Upper lobe of left lung (tissue), 4 donors: ENCODE results near the gene LLCFC1.

Experiments used
- EP300 ChIP-seq, 4 donors: sonication (generic); formaldehyde crosslinking; IDR thresholded peaks; one replicate each; pipeline ENCODE4 v1.5.1; 2017; ENCODE audit warnings: antibody characterized with exemption in 4 of 4, control low read depth in 2 of 4
- POLR2A ChIP-seq, 4 donors: fragments of 450-650 bp; IDR thresholded peaks; one replicate each; pipeline ENCODE4 v1.5.1; 2016 to 2017; ENCODE audit warnings: antibody characterized with exemption in 4 of 4, mild to moderate bottlenecking in 2 of 4
- POLR2AphosphoS5 ChIP-seq, 2 donors: sonication (generic); formaldehyde crosslinking; IDR thresholded peaks; one replicate each; pipeline ENCODE4 v1.5.1; 2017; ENCODE audit warnings: antibody characterized with exemption in 2 of 2
- TF ChIP-seq, protein P1 (sequence below), 6 experiments: fragments of 450-650 bp in 4 of 6; fragments of 200-600 bp in 2 of 6; sonication (generic) in 2 of 6; IDR thresholded peaks; one replicate each; pipeline ENCODE4 v1.5.1; 2016 to 2019; ENCODE audit warnings: antibody characterized with exemption in 6 of 6

- TF ChIP-seq, protein P1, sequence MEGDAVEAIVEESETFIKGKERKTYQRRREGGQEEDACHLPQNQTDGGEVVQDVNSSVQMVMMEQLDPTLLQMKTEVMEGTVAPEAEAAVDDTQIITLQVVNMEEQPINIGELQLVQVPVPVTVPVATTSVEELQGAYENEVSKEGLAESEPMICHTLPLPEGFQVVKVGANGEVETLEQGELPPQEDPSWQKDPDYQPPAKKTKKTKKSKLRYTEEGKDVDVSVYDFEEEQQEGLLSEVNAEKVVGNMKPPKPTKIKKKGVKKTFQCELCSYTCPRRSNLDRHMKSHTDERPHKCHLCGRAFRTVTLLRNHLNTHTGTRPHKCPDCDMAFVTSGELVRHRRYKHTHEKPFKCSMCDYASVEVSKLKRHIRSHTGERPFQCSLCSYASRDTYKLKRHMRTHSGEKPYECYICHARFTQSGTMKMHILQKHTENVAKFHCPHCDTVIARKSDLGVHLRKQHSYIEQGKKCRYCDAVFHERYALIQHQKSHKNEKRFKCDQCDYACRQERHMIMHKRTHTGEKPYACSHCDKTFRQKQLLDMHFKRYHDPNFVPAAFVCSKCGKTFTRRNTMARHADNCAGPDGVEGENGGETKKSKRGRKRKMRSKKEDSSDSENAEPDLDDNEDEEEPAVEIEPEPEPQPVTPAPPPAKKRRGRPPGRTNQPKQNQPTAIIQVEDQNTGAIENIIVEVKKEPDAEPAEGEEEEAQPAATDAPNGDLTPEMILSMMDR (IDR thresholded peaks at IDR 0.05): no peak
- no peak for TF ChIP-seq EP300 (IDR thresholded peaks at IDR 0.05)
- TF ChIP-seq POLR2A (IDR thresholded peaks at IDR 0.05): no peak
- no peak for TF ChIP-seq POLR2AphosphoS5 (IDR thresholded peaks at IDR 0.05)
These were observed 32.6 kb upstream of the LLCFC1 start for GRCh38 chr7:142906643-142907042.
